ENCODE data around the gene SFTA2. TPM values are rescaled to one million over a fixed set of nuclear protein-coding genes. Genes with fewer than 3 reads are reported as not detected.

The SFTA2 gene
- total RNA-seq, 1 experiment from 2014 or later: not detected

GRCh38 chr6:30881392-30882203 lies 50.4 kb downstream of the SFTA2 start:
- peaks cover 4% of the 10 kb centered on the region for H3K36me3 Mint-ChIP-seq (ENCODE audit: insufficient read depth, unreplicated experiment)
- peaks cover 47% of the 10 kb centered on the region for H3K4me1 Mint-ChIP-seq (ENCODE audit: insufficient read depth, unreplicated experiment)
- no peak for DNase-seq (ENCODE audit: unreplicated experiment)
- H3K4me3 Mint-ChIP-seq (ENCODE audit: unreplicated experiment): no peak overlapping the region
- CTCF ChIA-PET: interaction anchor here (0.6 to 6.3 kb wide), 11 partner anchors 32 to 202 kb away, joined by 3 to 54 read pairs (median 6); partner anchors contain the start of genes IER3 and VARS2
- BruUV-seq (replicated peaks): no TSS peak
- POLR2A ChIA-PET: interaction anchor here (0.7 to 7.2 kb wide), 13 partner anchors 20 to 264 kb away, joined by 3 to 100 read pairs (median 10); partner anchors contain the start of genes GTF2H4, IER3, MDC1 and MRPS18B
- no peaks in the 10 kb centered on the region for H3K9me3 Mint-ChIP-seq (ENCODE audit: unreplicated experiment)
- no peak overlapping the region for H3K27ac Mint-ChIP-seq (ENCODE audit: low read depth, unreplicated experiment)
- TF ChIP-seq CTCF (IDR thresholded peaks at IDR 0.05; ENCODE audit: unreplicated experiment): no peak
- intact Hi-C loops (cut with micrococcal nuclease): no loop called here
- H3K27me3 Mint-ChIP-seq (ENCODE audit: insufficient read depth, unreplicated experiment): no peaks in the 10 kb centered on the region

Small RNA genes lying within 50 kb of the gene (microRNA-seq; reads per million reads assigned to microRNA genes)
- gene MIR4640: 1.7 reads per million, percentile 11 among the genes with 10 or more reads in this experiment

Other genes starting within 250 kb of the SFTA2 start
- gene PPP1R18, start 245.5 kb downstream of the SFTA2 start, total RNA-seq (2022): 66.9 and 74.7 TPM in 2 replicates
- 3.8 and 5.3 TPM in 2 replicates for gene NRM, start 241.2 kb downstream of the SFTA2 start, total RNA-seq (2022)
- 50.6 and 54.5 TPM in 2 replicates for gene MDC1, start 214.9 kb downstream of the SFTA2 start, total RNA-seq (2022)
- gene TUBB, start 211.8 kb downstream of the SFTA2 start, total RNA-seq (2022): 200 and 210 TPM in 2 replicates
- 61.8 and 73.7 TPM in 2 replicates for gene FLOT1, start 189.5 kb downstream of the SFTA2 start, total RNA-seq (2022)
- gene IER3, start 187.6 kb downstream of the SFTA2 start, total RNA-seq (2022): 154 and 192 TPM in 2 replicates
- gene DDR1, start 47.7 kb downstream of the SFTA2 start, total RNA-seq (2022): 59.7 and 66.0 TPM in 2 replicates
- gene GTF2H4, start 24.0 kb downstream of the SFTA2 start, total RNA-seq (2022): 30.6 and 33.9 TPM in 2 replicates
- gene VARS2, start 17.9 kb downstream of the SFTA2 start, total RNA-seq (2022): 38.8 and 52.7 TPM in 2 replicates
- not detected in 2 replicates for gene MUCL3, start 8.8 kb upstream of the SFTA2 start, total RNA-seq (2022)
- not detected in 2 replicates for gene MUC21, start 51.5 kb upstream of the SFTA2 start, total RNA-seq (2022)
- not detected in 2 replicates for gene MUC22, start 78.3 kb upstream of the SFTA2 start, total RNA-seq (2022)
- gene C6orf15, start 180.4 kb upstream of the SFTA2 start, total RNA-seq (2022): not detected in 2 replicates
- 7.7 and 11.7 TPM in 2 replicates for gene PSORS1C1, start 182.6 kb upstream of the SFTA2 start, total RNA-seq (2022)
- gene CDSN, start 188.3 kb upstream of the SFTA2 start, total RNA-seq (2022): 0.16 TPM in 1 of 2 replicates, not detected in the other
- not detected in 2 replicates for gene PSORS1C2, start 206.9 kb upstream of the SFTA2 start, total RNA-seq (2022)
- 18.4 and 21.4 TPM in 2 replicates for gene CCHCR1, start 225.6 kb upstream of the SFTA2 start, total RNA-seq (2022)
- 3.6 and 6.5 TPM in 2 replicates for gene TCF19, start 226.4 kb upstream of the SFTA2 start, total RNA-seq (2022)
- 1.5 and 2.0 TPM in 2 replicates for gene POU5F1, start 238.5 kb upstream of the SFTA2 start, total RNA-seq (2022)

Measured in MCF 10A (cell line).